Measurements from ENCODE around the gene NFATC1. TPM values are rescaled to one million over a fixed set of nuclear protein-coding genes. Genes with fewer than 3 reads are reported as not detected.

The NFATC1 gene
- total RNA-seq, 1 donor from 2014 or later = 16.6 TPM

DNA sequence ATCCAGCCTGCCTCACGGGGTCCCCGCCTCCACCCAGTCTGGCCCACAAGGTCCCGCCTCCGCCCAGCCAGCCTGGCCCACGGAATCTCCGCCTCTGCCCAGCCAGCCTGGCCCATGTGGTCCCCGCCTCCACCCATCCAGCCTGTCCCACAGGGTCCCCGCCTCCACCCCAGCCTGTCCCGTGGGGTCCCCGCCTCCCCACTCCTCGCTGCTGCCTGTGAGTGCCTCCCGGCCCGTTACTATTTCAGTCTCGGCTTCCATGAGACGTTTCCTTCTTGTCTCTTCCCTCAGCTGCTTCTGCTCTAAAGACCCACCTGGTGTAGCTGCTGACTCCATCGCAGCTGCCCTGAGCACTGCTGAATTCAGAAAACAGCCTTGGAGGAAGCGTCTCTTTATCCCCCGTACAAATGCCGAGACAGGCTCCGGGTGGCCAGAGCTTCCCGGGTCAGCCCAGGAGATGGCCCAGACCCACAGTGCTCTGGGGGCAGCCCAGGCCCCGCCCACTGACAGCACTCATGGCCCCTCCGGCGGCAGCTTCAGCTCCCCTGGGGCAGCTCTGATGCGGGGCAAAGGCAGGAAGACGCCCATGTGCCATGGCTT, 69.8 kb downstream of the NFATC1 start:
- DNase-seq = no peak
- ATAC-seq = no peak
- intact Hi-C loops (cut with DNase I) = no loop called here
- H3K4me1 ChIP-seq = no peaks in the 10 kb centered on the region
- H3K9me3 ChIP-seq = no peaks in the 10 kb centered on the region
- peaks cover 25% of the 10 kb centered on the region for H3K36me3 ChIP-seq
- TF ChIP-seq CTCF (IDR thresholded peaks at IDR 0.05) = no peak
- H3K4me3 ChIP-seq = no peak overlapping the region
- no peak overlapping the region for H3K27ac ChIP-seq
- H3K27me3 ChIP-seq = no peaks in the 10 kb centered on the region

- no peaks in the 10 kb centered on the region for H3K4me1 ChIP-seq
- no peaks in the 10 kb centered on the region for H3K9me3 ChIP-seq
- no peak for TF ChIP-seq CTCF (IDR thresholded peaks at IDR 0.05)
- intact Hi-C loops (cut with DNase I) = no loop called here
- ATAC-seq (no peak), DNase-seq (no peak)
- H3K36me3 ChIP-seq = peaks cover 19% of the 10 kb centered on the region
- H3K27ac ChIP-seq = no peak overlapping the region
- H3K27me3 ChIP-seq = no peaks in the 10 kb centered on the region
- no peak overlapping the region for H3K4me3 ChIP-seq
Observed at GRCh38 chr18:79466591-79466990, 70.9 kb downstream of the NFATC1 start.

GRCh38 chr18:79467126-79467525, 71.4 kb downstream of the NFATC1 start:
- no peak for DNase-seq
- no peak for TF ChIP-seq CTCF (IDR thresholded peaks at IDR 0.05)
- H3K36me3 ChIP-seq = peaks cover 18% of the 10 kb centered on the region
- no peak overlapping the region for H3K27ac ChIP-seq
- no peaks in the 10 kb centered on the region for H3K9me3 ChIP-seq
- no peaks in the 10 kb centered on the region for H3K4me1 ChIP-seq
- H3K4me3 ChIP-seq = no peak overlapping the region
- no peak for ATAC-seq
- intact Hi-C loops (cut with DNase I) = no loop called here
- H3K27me3 ChIP-seq = no peaks in the 10 kb centered on the region

GRCh38 chr18:79468119-79468789, 72.5 kb downstream of the NFATC1 start:
- Histone ChIP-seq H3K4me3 (no peak overlapping the region), H3K27me3 (no peaks in the 10 kb centered on the region), H3K9me3 (no peaks in the 10 kb centered on the region), H3K36me3 (peaks cover 18% of the 10 kb centered on the region), H3K4me1 (no peaks in the 10 kb centered on the region), H3K27ac (no peak overlapping the region)
- no peak for DNase-seq
- no peak for TF ChIP-seq CTCF (IDR thresholded peaks at IDR 0.05)
- intact Hi-C loops (cut with DNase I) = no loop called here
- no peak for ATAC-seq

DNA sequence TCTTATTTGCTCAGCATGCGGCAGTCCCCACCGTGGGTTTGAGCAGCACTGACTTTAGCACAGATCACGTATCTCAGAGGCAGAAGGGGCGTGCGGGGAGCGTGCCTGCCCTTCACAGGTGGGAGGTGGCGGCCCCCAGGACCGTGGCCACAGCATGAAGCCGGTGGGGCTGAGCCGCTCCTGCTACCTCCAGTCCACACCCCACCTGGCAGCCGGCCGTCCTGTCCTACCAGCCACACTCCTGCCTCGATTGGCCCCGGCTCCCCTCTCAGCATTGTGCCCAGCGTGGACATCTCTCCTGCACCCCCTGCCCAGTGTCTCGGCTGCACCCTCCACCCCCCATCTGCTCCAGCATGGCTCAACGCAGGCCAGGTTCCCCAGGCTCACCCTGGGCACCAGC, 73.6 kb downstream of the NFATC1 start:
- H3K9me3 ChIP-seq = no peaks in the 10 kb centered on the region
- intact Hi-C loops (cut with DNase I) = no loop called here
- H3K4me3 ChIP-seq = no peak overlapping the region
- H3K4me1 ChIP-seq = no peaks in the 10 kb centered on the region
- no peak overlapping the region for H3K27ac ChIP-seq
- peaks cover 18% of the 10 kb centered on the region for H3K36me3 ChIP-seq
- DNase-seq (no peak), ATAC-seq (no peak)
- no peak for TF ChIP-seq CTCF (IDR thresholded peaks at IDR 0.05)
- H3K27me3 ChIP-seq = no peaks in the 10 kb centered on the region
